GM23338 (cell line): ENCODE measurements around the gene ADAMTS4. TPM values are rescaled to one million over a fixed set of nuclear protein-coding genes. Genes with fewer than 3 reads are reported as not detected.

Experiments
- ATAC-seq: fragments of 200-7000 bp; cut with Tn5 transposase; 3 replicates; pipeline ENCODE4 v1.9.1; 2020
- DNase-seq: peaks from one replicate; pipeline ENCODE4 v3.0.0-alpha.2; 2015; ENCODE audit warnings: low spot score
- H2AFZ ChIP-seq: fragments of 200-600 bp; sonication (generic); 2 replicates; pipeline ENCODE4 v1.8.0; 2016; ENCODE audit warnings: antibody characterized with exemption, mild to moderate bottlenecking, moderate library complexity
- H3F3A ChIP-seq: fragments of 200-600 bp; sonication (generic); replicated peaks from 2 replicates; pipeline ENCODE4 v1.8.0; 2017; ENCODE audit warnings: antibody characterized with exemption, mixed run types, low read depth
- H3K27ac ChIP-seq: fragments of 200-600 bp; sonication (generic); 2 replicates; pipeline ENCODE4 v1.6.1; 2016; ENCODE audit warnings: low read depth
- H3K27me3 ChIP-seq: fragments of 200-600 bp; sonication (generic); 2 replicates; pipeline ENCODE4 v1.8.0; 2016; ENCODE audit warnings: mild to moderate bottlenecking, mixed run types, moderate library complexity; ENCODE audit not compliant: insufficient read depth
- H3K36me3 ChIP-seq: fragments of 200-600 bp; sonication (generic); 2 replicates; pipeline ENCODE4 v1.8.0; 2016; ENCODE audit warnings: mild to moderate bottlenecking; ENCODE audit not compliant: insufficient read depth
- H3K4me1 ChIP-seq: fragments of 200-600 bp; sonication (generic); 2 replicates; pipeline ENCODE4 v1.8.0; 2016; ENCODE audit warnings: mild to moderate bottlenecking, moderate library complexity; ENCODE audit not compliant: insufficient read depth
- H3K4me2 ChIP-seq: fragments of 200-600 bp; sonication (generic); 2 replicates; pipeline ENCODE4 v1.7.1; 2017; ENCODE audit warnings: mixed run types
- H3K4me3 ChIP-seq: fragments of 200-600 bp; sonication (generic); 2 replicates; pipeline ENCODE4 v1.6.1; 2016; ENCODE audit warnings: mixed run types
- H3K79me2 ChIP-seq: fragments of 200-600 bp; sonication (generic); replicated peaks from 2 replicates; pipeline ENCODE4 v1.8.0; 2017; ENCODE audit warnings: mild to moderate bottlenecking; ENCODE audit not compliant: insufficient read depth
- H3K9me2 ChIP-seq: fragments of 200-600 bp; sonication (generic); 2 replicates; pipeline ENCODE4 v1.8.0; 2017; ENCODE audit not compliant: insufficient read depth
- H4K20me1 ChIP-seq: fragments of 200-600 bp; sonication (generic); replicated peaks from 2 replicates; pipeline ENCODE4 v1.8.0; 2017; ENCODE audit warnings: mild to moderate bottlenecking; ENCODE audit not compliant: insufficient read depth
- H3K27ac Mint-ChIP-seq: 2 replicates; pipeline ENCODE4 v1.8.0; 2020; ENCODE audit warnings: inconsistent platforms, mild to moderate bottlenecking, moderate library complexity, mixed read lengths
- H3K27me3 Mint-ChIP-seq: 3 replicates; pipeline ENCODE4 v1.8.0; 2022; ENCODE audit warnings: low read depth, mild to moderate bottlenecking, moderate library complexity, mixed read lengths, inconsistent platforms; ENCODE audit not compliant: insufficient read depth, poor library complexity
- H3K36me3 Mint-ChIP-seq: 3 replicates; pipeline ENCODE4 v1.8.0; 2021; ENCODE audit warnings: low read depth, mild to moderate bottlenecking, inconsistent platforms, moderate library complexity, mixed read lengths
- H3K4me1 Mint-ChIP-seq: 3 replicates; pipeline ENCODE4 v1.8.0; 2020; ENCODE audit warnings: mild to moderate bottlenecking, inconsistent platforms, mixed read lengths
- H3K4me3 Mint-ChIP-seq: 3 replicates; pipeline ENCODE4 v1.8.0; 2021; ENCODE audit warnings: moderate library complexity, mild to moderate bottlenecking, inconsistent platforms, mixed read lengths
- H3K9me3 Mint-ChIP-seq: 3 replicates; pipeline ENCODE4 v1.8.0; 2020; ENCODE audit warnings: moderate library complexity, mild to moderate bottlenecking, inconsistent platforms, mixed read lengths
- CREB1 ChIP-seq: fragments of 250-450 bp; sonication (Bioruptor Pico); IDR thresholded peaks from 2 replicates; pipeline ENCODE4 v1.5.0; 2020; ENCODE audit warnings: low read depth, mild to moderate bottlenecking, moderate library complexity
- CTCF ChIP-seq, 2 experiments: fragments of 200-600 bp in 1 of 2; sonication (generic) in 1 of 2; conservative IDR thresholded peaks; 2 replicates each; pipeline versions ENCODE4 v1.5.1 to v1.6.1; 2016 to 2017; ENCODE audit warnings: antibody characterized with exemption in 2 of 2, low read depth in 2 of 2, mild to moderate bottlenecking in 2 of 2, moderate library complexity in 1 of 2
- ETS1 ChIP-seq: IDR thresholded peaks from 2 replicates; pipeline ENCODE4 v1.6.1; 2016; ENCODE audit warnings: antibody characterized with exemption
- EZH2phosphoT487 ChIP-seq: fragments of 200-600 bp; sonication (generic); IDR thresholded peaks from one replicate; pipeline ENCODE4 v1.8.1; 2018; ENCODE audit warnings: antibody characterized with exemption; ENCODE audit not compliant: unreplicated experiment
- JUNB ChIP-seq: IDR thresholded peaks from one replicate; pipeline ENCODE4 v1.6.1; 2016; ENCODE audit warnings: antibody characterized with exemption; ENCODE audit not compliant: unreplicated experiment
- POLR2AphosphoS5 ChIP-seq: IDR thresholded peaks from 2 replicates; pipeline ENCODE4 v1.6.1; 2016; ENCODE audit warnings: antibody characterized with exemption, low read depth
- REST ChIP-seq: IDR thresholded peaks from one replicate; pipeline ENCODE4 v1.6.1; 2018; ENCODE audit warnings: antibody characterized with exemption; ENCODE audit not compliant: unreplicated experiment
- ZNF331 ChIP-seq: fragments of 250-450 bp; sonication (Bioruptor Pico); IDR thresholded peaks from 2 replicates; pipeline ENCODE4 v1.5.0; 2020; ENCODE audit warnings: low read depth, mild to moderate bottlenecking, moderate library complexity
- polyA plus RNA-seq: library from polyadenylated mRNA; unstranded; fragments of >200 nt; fragmentation: Nextera tagmentation; extraction: Ambion mirVana; gene quantifications from 2 replicates; pipeline ENCODE4 v1.2.1, GENCODE V29; 2016
- total RNA-seq: library from RNA; depleted of rRNA; stranded (reverse); fragments of >200 nt; shearing (Covaris generic); gene quantifications from 2 replicates; pipeline ENCODE4 v1.2.3, GENCODE V29; 2014

The ADAMTS4 gene
- total and polyA plus RNA-seq, 2 experiments from 2014 or later: 1.3 to 5.2 TPM

- ATAC-seq (no peak), DNase-seq (no peak)
- Histone ChIP-seq H3K4me3 (peak overlapping the region; percentile 85), H3K4me2 (peak overlapping the region; percentile 96), H3K27ac (peak overlapping the region; percentile 43), H4K20me1 (no peaks in the 10 kb centered on the region), H2AFZ (peak overlapping the region; percentile 93), H3F3A (peaks cover 28% of the 10 kb centered on the region), H3K27me3 (no peaks in the 10 kb centered on the region), H3K9me2 (no peaks in the 10 kb centered on the region), H3K36me3 (no peaks in the 10 kb centered on the region; the same call in none of the 2 replicates), H3K79me2 (peaks cover 10% of the 10 kb centered on the region; the same call in 1 of the 2 replicates), H3K4me1 (peaks cover 9% of the 10 kb centered on the region; the same call in 1 of the 2 replicates)
- peaks cover 45% of the 10 kb centered on the region for H3K36me3 Mint-ChIP-seq
- H3K4me1 Mint-ChIP-seq: peaks cover 24% of the 10 kb centered on the region
- peak overlapping the region; percentile 84 for H3K4me3 Mint-ChIP-seq
- H3K27me3 Mint-ChIP-seq: peaks cover 15% of the 10 kb centered on the region
- no peaks in the 10 kb centered on the region for H3K9me3 Mint-ChIP-seq
- no peak for TF ChIP-seq EZH2phosphoT487
- peak overlapping the region; percentile 76 for H3K27ac Mint-ChIP-seq
These were observed 39.0 kb downstream of the ADAMTS4 start for GRCh38 chr1:161159913-161160243.

GRCh38 chr1:161159087-161159912, 39.6 kb downstream of the ADAMTS4 start, which contains the start of gene USP21:
TSS of gene USP21 (plus strand) at chr1:161159500. CDS start at chr1:161160641, 1,141 bp downstream.
- DNase-seq (peak; percentile 98), ATAC-seq (peak; percentile 88)
- Mint-ChIP-seq H3K27me3 (peaks cover 14% of the 10 kb centered on the region), H3K9me3 (no peaks in the 10 kb centered on the region), H3K4me1 (peaks cover 25% of the 10 kb centered on the region), H3K4me3 (peak within 1 kb of the TSS; percentile 84), H3K36me3 (peaks cover 42% of the 10 kb centered on the region), H3K27ac (peak within 1 kb of the TSS; percentile 76)
- H3K79me2 ChIP-seq: peaks cover 14% of the 10 kb centered on the region; the same call in 1 of the 2 replicates
- H2AFZ ChIP-seq: peak within 1 kb of the TSS; percentile 93
- no peaks in the 10 kb centered on the region for H3K9me2 ChIP-seq
- peaks cover 9% of the 10 kb centered on the region; the same call in 1 of the 2 replicates for H3K4me1 ChIP-seq
- peak within 1 kb of the TSS; percentile 43 for H3K27ac ChIP-seq
- TF ChIP-seq JUNB (no peak), ZNF331 (CRISPR knock-in tag) (no peak), POLR2AphosphoS5 (peak; percentile 80), REST (no peak), EZH2phosphoT487 (no peak), CREB1 (CRISPR knock-in tag) (no peak), CTCF (conservative IDR thresholded peaks at IDR 0.05; ENCODE audit: low read depth in 2 of 2) (peak in 1 of 2 experiments; percentile 18; a peak in 1 of 4 replicates), ETS1 (peak; percentile 60; the same call in 1 of the 2 replicates)
- H4K20me1 ChIP-seq: no peaks in the 10 kb centered on the region
- H3K4me3 ChIP-seq: peak within 1 kb of the TSS; percentile 85
- peak within 1 kb of the TSS; percentile 96 for H3K4me2 ChIP-seq
- H3K27me3 ChIP-seq: no peaks in the 10 kb centered on the region
- H3F3A ChIP-seq: peaks cover 27% of the 10 kb centered on the region
- no peaks in the 10 kb centered on the region; the same call in none of the 2 replicates for H3K36me3 ChIP-seq
